Measurements from ENCODE around the gene PCDHGA3.
"Not testable (repeated sequence)": the region's sequence is repeated elsewhere in the genome, so short reads cannot be mapped to it uniquely, and the experiment has no call there.

The PCDHGA3 gene

GRCh38 chr5:141346017-141346416, 2.4 kb downstream of the PCDHGA3 start:
- not testable (repeated sequence) for DNase-seq

GRCh38 chr5:141349917-141350619, 6.4 kb downstream of the PCDHGA3 start, which contains the start of gene PCDHGB1:
Gene PCDHGB1 (plus strand): TSS chr5:141350099. CDS start chr5:141350261, 162 bp downstream.
- DNase-seq, result peak in 3 of 56 donors; percentile 12 to 36 (median 13)

GRCh38 chr5:141351591-141351990, 8.0 kb downstream of the PCDHGA3 start:
- DNase-seq, result no peak

- no peak for DNase-seq
Measured at GRCh38 chr5:141354900-141355469, 11.4 kb downstream of the PCDHGA3 start, which contains the start of gene PCDHGA4. Gene PCDHGA4 (plus strand): TSS chr5:141355021. CDS start chr5:141355108, 87 bp downstream.

- no peak for DNase-seq
Measured at GRCh38 chr5:141355641-141356040, 12.0 kb downstream of the PCDHGA3 start.

- DNase-seq, result no peak
Measured at GRCh38 chr5:141356133-141356532, 12.5 kb downstream of the PCDHGA3 start.

DNA sequence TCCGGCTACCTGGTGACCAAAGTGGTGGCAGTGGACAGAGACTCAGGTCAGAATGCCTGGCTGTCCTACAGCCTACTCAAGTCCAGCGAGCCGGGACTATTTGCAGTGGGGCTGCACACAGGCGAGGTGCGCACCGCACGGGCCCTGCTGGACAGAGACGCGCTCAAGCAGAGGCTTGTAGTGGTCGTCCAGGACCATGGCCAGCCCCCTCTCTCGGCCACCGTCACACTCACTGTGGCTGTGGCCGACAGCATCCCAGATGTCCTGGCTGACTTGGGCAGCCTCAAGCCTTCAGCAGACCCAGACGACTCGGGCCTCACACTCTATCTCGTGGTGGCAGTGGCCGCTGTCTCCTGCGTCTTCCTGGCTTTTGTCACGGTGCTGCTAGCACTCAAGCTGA, 13.3 kb downstream of the PCDHGA3 start:
- DNase-seq, result no peak

DNA sequence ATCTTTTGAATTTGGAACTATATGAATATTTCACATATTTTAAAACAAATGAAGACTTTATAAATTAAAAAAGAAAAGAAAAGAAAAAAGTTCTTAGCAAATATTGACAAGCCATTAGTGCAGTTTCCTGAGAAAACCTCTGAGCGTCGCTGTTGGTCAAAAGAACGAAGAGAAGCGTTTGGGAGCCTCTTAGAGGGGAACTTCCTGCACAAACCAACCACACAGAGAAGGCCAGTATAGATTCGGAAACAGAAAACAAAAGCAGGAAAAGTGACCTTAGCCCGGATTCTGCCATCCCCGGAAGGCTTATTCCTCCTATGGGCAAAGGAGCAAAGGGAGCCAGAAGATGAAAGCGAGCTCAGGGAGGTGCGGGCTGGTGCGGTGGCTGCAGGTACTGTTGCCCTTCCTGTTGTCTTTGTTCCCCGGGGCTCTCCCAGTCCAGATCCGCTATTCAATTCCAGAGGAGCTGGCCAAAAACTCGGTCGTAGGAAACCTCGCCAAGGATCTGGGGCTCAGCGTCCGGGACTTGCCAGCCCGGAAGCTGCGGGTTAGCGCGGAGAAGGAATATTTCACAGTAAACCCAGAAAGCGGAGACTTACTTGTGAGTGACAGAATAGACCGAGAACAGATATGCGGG, 16.3 kb downstream of the PCDHGA3 start, which contains the start of gene PCDHGB2:
TSS of gene PCDHGB2 (plus strand) at position 205 of the 637 bp plus-strand sequence. CDS start at position 347, 142 bp downstream.
- DNase-seq, result peak in 1 of 56 donors; percentile 5

DNA sequence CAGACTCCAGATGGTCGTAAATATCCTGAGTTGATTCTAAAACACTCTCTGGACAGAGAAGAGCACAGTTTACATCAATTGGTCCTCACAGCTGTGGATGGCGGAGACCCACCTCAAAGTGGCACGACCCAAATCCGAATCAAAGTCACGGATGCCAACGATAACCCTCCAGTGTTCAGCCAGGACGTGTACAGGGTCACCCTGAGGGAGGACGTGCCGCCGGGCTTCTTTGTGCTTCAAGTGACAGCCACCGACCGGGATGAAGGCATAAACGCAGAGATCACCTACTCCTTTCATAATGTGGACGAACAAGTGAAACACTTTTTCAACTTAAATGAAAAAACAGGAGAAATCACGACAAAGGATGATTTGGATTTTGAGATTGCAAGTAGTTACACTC, 17.1 kb downstream of the PCDHGA3 start:
- no peak for DNase-seq

DNA sequence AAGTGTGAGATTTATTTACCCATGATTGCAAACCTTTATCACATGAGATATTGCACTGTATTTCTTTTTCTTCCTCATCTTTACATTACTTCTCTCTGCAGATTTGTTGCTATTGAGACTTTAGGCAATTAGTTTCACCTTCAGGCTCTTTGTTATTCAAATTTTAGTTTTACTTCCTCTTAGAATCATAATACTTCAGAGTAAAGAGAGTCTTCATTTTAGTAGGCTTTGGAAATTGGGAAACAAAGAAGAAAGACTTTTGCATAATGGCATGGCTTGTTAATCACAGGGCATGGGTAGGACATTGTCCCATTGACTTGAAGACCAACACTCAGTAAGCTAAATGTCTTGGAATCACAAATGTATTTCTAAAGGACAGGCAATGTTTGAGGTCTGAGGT, 19.1 kb downstream of the PCDHGA3 start:
- no peak for DNase-seq

- no peak for DNase-seq
Measured at GRCh38 chr5:141363952-141364660, 20.5 kb downstream of the PCDHGA3 start, which contains the start of gene PCDHGA5. Gene PCDHGA5 (plus strand): TSS chr5:141364162. CDS start chr5:141364331, 169 bp downstream.

DNA sequence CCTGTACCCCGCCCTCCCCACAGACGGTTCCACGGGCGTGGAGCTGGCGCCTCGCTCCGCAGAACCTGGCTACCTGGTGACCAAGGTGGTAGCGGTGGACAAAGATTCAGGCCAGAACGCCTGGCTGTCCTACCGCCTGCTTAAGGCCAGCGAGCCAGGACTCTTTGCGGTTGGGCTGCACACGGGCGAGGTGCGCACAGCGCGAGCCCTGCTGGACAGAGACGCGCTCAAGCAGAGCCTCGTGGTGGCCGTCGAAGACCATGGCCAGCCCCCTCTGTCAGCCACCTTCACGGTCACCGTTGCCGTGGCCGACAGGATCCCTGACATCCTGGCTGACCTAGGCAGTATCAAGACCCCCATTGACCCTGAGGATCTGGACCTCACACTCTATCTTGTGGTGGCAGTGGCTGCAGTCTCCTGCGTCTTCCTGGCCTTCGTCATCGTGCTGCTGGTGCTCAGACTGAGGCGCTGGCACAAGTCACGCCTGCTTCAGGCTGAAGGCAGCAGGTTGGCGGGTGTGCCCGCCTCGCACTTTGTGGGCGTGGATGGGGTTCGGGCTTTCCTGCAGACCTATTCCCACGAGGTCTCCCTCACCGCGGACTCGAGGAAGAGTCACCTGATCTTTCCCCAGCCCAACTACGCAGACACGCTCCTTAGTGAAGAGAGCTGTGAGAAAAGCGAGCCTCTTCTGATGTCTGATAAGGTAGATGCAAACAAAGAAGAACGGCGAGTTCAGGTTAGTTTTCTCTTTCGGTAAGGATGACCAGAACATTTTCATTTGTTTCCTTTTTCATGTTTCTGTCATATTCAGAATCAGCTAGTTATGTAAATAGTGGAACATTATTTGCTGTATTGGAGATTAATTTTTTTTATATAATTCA, 22.6 kb downstream of the PCDHGA3 start:
- DNase-seq, result no peak

GRCh38 chr5:141369994-141370848, 26.6 kb downstream of the PCDHGA3 start, which contains the start of gene PCDHGB3:
Gene PCDHGB3 (plus strand): TSS chr5:141370242. CDS start chr5:141370395, 153 bp downstream.
- peak in 1 of 56 donors; percentile 16 for DNase-seq

DNA sequence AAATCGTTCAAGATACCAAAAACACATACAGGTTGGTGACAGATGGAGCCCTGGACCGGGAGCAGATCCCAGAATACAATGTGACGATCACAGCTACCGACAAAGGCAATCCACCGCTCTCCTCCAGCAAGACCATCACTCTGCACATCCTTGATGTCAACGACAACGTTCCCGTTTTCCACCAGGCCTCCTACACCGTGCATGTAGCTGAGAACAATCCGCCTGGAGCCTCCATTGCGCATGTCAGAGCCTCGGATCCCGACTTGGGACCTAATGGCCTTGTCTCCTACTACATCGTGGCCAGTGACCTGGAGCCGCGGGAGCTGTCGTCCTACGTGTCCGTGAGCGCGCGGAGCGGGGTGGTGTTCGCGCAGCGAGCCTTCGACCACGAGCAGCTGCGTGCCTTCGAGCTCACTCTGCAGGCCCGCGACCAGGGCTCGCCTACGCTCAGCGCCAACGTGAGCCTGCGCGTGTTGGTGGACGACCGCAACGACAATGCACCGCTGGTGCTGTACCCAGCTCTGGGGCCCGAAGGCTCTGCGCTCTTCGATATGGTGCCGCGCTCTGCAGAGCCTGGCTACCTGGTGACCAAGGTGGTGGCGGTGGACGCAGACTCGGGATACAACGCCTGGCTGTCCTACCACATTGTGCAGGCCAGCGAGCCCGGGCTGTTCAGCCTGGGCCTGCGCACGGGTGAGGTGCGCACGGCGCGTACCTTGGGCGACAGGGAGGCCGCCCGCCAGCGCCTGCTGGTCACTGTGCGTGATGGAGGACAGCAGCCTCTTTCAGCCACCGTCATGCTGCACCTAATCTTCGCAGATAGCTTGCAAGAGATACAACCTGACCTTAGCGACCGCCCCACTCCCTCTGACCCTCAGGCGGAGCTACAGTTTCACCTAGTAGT, 28.2 kb downstream of the PCDHGA3 start:
- no peak for DNase-seq

- no peak for DNase-seq
Measured at GRCh38 chr5:141373673-141374317, 30.2 kb downstream of the PCDHGA3 start, which contains the start of gene PCDHGA6. Gene PCDHGA6 (plus strand): TSS chr5:141373891. CDS start chr5:141374084, 193 bp downstream.

- no peak for DNase-seq
Measured at GRCh38 chr5:141374627-141375026, 31.0 kb downstream of the PCDHGA3 start.

GRCh38 chr5:141375444-141376155, 32.0 kb downstream of the PCDHGA3 start:
- not testable (repeated sequence) for DNase-seq

Data from nucleus accumbens (tissue), 56 donors.